CD4-positive, alpha-beta T cell treated with Interleukin-2 at 100 ng/mL for 4 hours (primary cell): ENCODE data around the gene BSG.
"Not testable (repeated sequence)": the region's sequence is repeated elsewhere in the genome, so short reads cannot be mapped to it uniquely, and the experiment has no call there.

Experiments used
- DNase-seq: peaks from one replicate; pipeline ENCODE4 v3.0.0-alpha.2; 2020; ENCODE audit warnings: low spot score

The BSG gene

DNA sequence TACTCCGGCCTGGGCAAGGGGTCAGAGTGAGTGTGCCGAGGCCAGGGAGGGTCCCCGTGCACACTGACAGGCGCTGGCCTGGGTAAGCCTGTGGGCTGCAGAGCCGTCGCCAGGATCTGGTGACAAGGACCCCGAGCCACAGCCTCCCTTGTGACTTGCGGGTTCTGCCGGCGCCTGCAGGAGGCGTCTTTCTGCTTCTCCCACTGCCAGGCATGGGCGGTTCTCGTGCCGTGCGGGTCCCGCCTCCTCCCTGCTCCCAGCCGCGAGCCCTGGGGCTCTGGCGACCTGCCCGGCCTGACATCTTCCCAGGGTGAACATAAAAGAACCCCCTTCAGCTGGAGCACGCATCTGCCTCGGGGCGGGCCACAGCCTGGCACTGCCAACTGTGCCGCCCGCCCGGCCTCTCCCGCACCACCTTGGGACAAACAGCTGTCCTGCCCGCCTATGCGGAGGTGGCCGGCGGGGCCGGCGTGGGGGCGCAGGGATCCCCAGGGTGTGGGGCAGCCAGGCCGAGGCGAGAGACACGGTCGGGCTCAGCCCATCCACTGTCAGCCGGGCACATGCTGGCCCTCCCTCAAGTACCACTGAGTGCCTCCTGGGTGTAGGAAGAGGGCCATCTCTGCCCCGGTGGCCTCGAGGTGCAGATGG, 15.8 kb downstream of the BSG start:
- DNase-seq = peak; percentile 65

DNA sequence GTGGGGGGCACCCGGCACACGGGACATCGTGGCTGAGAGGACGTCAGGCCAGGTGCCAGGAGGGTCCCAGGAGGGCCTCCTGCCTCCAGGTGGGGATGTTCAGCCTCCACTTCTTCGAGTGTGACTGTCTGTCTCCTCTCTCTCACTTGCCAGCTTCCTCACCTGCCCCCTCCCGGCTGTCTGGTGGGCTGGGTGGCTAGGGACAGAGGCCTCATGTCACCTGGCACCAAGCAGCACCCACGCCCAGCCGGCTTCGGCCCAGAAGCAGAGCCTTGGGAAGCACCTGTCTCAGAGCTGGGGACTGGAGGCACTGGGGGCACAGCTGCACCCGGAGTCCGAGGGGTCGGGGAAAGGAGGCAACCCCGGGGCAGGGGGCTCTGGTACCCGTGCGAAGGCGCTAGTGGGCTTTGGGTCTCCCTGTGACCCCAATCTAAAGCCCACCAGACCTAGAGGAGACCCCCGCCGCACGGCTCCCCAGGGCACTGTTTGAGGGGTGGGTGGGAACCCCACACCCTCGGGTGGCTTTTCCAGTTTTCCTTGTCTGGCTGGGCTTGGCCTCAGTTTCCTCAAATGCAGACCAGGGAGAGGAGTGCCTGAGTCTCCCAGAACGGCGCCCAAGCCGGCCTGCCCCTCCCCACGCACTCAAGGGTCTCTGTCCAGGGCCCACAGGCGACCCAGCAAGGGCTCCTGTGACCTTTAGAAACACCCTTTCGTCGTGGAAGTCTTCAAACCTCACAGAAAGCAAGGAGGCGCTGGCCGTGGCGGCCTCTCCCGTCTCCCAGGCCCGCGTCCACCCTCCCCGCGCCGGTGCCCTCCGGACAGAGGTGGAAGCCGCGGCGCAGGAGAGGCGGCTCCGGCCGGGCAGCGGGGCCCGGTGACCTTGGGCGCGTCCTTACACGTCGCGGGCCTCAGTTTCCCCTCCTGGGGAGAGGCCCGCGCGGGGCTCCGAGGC, 16.6 kb downstream of the BSG start:
- DNase-seq = no peak

DNA sequence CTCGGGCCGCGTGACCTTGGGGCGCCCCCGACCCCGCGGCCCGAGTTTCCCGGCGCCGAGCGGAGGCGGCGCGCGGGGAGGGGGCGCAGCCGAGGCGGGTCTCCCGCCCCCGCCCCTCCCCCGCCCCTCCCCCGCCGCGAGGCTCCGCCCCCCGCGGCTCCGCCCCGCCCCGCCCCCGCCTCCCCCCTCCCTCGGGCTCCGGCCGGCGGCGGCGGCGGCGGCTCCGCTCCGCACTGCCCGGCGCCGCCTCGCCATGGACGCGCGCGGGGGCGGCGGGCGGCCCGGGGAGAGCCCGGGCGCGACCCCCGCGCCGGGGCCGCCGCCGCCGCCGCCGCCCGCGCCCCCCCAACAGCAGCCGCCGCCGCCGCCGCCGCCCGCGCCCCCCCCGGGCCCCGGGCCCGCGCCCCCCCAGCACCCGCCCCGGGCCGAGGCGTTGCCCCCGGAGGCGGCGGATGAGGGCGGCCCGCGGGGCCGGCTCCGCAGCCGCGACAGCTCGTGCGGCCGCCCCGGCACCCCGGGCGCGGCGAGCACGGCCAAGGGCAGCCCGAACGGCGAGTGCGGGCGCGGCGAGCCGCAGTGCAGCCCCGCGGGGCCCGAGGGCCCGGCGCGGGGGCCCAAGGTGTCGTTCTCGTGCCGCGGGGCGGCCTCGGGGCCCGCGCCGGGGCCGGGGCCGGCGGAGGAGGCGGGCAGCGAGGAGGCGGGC, 17.4 kb downstream of the BSG start, which contains the start of gene HCN2:
HCN2 (plus strand) TSS at position 189 of the 703 bp plus-strand sequence; CDS start at position 254, 65 bp downstream.
- no peak for DNase-seq

DNA sequence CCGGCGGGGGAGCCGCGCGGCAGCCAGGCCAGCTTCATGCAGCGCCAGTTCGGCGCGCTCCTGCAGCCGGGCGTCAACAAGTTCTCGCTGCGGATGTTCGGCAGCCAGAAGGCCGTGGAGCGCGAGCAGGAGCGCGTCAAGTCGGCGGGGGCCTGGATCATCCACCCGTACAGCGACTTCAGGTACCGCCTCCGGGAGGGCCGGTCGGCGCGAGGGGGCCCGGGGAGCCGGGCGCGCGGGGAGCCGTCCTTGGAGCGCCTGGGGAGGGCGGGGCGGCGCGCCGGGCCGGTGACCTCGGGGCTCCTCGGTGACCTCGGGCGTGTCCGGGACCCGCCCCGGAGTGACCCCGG, 18.0 kb downstream of the BSG start:
- no peak for DNase-seq

DNA sequence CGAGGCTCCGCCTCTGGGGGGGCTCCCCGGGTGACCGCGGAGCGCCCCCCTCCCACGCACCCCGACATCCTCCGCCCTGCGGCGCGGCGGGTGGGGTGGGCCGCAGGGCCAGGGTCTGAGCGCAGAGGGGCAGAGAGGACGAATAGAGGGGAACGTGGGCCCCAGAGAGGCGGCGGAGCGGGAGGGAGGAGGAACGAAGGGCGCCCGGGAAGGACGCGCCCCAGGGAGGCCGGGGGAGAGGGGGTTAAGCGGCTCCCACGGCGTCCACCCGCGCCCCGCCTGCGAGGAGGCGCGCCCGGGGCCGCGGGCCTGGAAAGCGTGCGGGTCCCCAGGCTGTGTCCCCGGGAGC, 18.3 kb downstream of the BSG start:
- DNase-seq = no peak

DNA sequence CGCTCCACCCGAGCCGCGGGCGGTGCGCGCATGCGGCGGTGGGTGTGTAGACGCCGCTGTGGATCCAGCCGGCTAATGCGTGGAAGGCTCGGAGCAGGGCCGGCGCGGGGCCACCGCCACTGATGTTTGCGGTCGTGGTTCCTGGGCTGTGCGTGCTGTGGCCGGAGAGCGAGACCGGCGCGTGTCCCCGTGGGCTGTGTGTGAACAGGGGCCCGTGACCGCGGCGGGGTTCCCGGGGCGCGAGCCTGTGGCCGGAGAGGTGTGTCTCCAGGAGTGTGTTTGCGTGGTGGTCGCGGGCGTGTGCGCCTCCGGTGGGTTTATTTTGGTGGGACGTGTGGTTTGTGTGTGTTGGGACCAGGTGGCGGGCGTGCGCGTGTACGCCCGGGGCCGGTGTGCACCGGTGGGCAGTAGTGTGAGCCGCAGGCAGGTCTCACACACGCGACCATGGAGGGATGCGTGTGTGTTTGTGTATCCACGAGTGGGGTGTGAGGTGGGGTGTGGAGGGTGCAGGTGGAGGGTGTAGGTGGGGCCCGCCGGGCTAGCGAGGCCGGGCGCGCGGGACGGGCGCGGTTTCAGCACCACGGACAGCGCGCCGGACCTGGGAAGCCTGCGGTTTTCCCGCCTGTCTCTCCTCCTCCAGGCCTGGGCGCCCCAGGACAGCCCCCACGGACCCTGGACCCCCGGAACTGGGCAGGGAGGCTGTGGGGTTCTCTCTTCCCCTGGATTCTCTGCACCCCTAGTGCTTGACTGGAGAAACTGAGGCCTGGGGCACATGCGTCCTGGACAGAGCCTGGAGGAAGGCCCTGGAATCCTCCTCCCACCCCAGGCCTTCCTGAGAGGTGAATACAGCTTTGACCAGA, 18.9 kb downstream of the BSG start:
- no peak for DNase-seq

DNA sequence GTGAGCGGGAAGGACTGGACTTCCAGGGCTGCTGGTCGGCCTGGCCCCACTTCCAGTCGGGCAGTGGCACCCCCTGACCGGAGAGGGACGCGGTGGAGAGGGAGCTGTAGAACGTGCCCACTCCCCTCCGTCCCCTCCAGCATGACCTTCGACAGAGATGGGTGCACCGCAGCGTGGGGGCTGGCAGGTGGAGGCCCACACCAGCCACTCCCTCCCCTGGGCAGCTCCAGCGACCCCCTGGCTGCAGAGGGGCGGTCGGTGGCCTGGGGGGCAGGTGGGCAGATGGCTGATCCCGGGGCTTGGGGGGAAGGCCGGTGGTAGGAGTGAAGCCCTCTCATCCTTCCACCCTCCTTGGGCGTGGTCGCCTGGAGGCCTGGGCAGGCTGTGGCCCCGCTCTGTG, 19.7 kb downstream of the BSG start:
- DNase-seq = no peak

DNA sequence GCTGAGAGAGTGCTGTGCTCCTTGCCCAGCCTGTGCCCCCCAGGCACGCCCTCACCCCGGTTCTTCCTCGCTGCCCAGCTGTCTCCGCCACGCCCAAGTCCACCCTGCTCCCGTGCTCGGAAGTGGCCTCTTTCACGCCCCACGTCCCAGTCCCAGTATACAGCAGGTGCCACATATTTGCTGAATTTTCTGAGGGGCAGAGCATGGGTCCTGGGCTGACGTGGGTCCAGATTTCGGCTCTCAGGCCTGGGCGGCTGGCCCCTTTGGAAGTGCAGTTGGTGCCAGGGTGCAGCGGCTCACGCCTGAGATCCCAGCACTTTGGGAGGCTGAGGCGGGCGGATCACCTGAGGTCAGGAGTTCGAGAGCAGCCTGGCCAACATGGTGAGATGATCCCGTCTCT, 20.7 kb downstream of the BSG start:
- DNase-seq = no peak

DNA sequence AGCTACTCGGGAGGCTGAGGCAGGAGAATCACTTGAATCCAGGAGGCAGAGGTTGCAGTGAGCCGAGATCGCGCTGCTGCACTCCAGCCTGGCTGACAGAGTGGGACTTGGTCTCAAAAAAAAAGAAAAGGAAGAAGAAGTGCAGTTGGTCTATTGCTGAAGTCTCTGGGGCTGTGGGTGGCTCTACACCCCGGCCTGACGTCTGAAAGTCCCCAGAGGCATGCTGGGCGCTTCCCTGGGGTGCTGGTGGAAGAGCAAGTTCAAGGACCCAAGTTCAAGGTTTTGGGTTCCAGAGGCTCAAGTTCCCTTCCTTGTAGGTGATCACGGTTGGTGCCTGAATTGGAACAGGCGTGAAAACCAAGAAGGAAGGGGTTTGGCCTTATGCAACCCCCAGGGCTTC, 21.1 kb downstream of the BSG start:
- no peak for DNase-seq

DNA sequence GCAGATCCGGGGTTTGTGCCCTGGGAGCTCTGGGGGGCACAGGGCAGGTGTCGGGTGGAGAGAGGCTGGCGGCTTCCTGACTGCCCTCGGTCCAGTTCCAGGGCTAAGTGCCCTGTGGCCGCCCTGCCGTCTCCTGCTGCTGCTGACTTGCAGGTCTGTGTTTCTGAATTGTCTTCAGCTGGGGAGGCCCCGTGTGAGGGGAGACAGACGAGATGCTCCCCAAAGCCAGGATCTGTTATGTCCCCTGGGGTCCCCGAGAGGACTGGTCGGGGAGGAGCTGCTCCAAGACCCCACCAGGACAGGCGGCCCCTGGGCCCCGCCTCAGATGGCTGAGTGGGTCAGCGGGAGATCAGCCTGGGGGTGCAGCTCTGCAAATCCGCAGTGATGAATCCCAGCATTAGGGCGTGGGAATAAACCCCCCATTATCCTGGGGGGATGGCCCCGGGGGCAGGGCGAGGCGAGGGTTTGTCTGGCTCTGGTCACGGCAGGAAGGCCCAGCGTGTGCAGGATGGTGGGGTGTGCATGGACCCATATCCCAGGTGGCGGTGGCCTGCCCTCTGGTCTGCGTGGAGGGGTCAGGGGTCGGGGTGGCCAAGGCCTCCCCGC, 22.0 kb downstream of the BSG start:
- DNase-seq = no peak

DNA sequence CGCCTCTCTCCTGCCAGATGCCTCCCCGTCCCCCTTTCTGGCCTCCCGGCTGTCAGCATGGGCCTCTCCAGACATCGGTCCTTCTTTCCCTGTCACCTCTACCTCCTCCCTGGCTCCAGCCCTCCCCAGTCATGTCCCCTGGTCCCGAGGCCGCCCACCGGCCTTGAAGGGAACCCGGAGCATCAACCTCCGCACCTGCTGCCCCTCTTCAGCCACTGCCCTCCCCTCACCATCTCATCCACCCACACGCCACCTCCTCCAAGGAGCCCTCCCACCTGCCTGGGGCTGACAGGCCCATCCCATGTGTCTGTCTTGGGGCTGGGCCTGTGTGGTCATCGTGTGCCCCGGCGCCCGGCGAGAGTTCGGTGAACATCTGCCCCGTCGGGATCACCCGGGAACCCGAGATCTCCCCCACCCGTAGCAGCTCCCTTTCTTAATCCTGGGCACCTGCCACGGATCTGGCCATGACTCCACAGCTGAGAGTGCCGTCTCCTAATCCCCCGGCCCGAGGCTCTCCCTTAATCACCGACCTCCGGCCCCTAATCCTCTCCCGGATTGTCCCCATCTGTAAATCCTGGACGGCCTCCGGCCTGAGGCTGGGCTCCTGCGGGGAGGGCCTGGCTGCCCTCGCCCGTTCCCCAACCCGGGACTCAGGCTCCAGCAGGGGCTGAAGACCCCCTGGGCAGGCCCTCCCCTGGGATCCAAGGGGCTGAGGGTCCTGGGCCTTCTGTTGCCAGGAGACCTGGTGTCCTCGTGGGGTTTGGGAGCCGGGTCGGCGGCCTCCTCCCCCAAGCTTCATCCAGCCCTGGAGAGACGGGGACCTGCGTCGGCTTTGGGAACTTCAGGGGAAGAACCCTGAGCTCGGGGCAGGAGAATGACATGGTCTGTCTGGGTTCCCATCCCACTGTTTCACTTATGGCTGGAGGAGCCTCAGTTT, 23.2 kb downstream of the BSG start:
- no peak for DNase-seq

DNA sequence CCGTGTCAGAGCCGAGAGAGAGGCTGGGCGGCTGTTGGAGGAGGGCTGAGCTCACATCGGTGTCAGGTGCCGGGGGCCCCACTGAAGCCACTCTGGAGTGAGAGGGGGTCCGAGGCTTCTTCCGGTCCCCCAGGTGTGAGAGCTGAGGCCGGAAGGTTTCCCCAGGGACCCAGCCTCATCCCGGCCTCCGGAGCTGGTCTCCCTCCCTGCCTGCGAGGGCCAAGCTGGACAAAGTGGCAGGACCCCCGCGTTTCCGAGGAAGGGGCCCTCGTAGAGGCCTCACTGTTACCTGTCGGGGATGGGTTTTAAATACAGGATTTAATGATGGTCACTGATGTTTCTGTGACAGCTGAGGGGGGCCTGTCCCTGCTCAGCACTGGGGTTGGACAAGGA, 23.9 kb downstream of the BSG start:
- DNase-seq = no peak

DNA sequence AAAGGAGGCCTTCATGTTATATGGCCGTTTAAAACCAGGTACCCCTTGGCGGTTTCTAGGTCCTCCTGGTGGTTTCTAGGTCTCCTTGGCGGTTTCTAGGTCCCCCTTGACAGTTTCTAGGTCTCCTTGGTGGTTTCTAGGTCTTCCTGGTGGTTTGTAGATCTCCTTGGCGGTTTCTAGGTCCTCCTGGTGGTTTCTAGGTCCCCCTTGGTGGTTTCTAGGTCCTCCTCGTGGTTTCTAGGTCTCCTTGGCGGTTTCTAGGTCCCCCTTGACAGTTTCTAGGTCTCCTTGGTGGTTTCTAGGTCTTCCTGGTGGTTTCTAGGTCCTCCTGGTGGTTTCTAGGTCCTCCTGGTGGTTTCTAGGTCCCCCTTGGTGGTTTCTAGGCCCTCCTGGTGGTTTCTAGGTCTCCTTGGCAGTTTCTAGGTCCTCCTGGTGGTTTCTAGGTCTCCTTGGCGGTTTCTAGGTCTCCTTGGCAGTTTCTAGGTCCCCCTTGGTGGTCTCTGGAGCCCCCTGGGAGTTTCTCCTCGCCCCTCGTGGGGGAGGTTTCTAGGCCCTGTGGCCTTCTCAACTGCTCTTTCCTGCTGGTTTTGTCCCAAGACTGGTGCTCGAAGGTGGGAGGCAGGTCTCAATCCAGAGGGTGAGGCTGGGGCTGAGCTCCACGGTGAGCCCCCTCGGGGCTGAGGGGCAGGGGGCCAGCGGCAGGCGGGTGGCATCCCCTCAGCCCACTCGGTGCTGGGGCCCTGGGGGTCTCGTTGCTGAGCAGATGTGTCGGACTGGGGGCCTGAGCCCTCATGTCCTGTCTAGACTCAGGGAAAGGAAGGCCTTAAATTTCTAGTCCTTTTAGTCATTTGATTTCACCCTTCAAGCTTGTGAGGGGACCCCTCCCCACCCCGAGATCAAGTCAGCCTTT, 25.3 kb downstream of the BSG start:
- no peak for DNase-seq

DNA sequence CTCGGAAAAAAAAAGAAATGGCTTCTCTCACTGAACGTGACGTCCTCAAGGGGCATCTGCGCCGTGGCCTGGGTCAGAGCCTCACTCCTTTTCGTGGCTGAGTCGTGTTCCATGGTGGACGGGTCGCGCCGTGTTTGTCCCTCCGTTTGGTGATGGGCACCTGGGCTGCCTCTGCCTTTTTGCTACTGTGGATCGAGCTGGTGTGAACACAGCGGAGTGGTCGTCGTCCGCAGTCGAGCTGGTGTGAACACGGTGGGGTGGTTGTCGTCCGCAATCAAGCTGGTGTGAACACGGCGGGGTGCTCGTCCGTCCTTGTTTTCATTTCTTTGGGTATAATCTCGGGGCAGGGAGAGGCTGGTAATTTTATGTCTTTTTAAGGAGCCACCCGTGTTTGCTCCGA, 28.9 kb downstream of the BSG start:
- DNase-seq = no peak

DNA sequence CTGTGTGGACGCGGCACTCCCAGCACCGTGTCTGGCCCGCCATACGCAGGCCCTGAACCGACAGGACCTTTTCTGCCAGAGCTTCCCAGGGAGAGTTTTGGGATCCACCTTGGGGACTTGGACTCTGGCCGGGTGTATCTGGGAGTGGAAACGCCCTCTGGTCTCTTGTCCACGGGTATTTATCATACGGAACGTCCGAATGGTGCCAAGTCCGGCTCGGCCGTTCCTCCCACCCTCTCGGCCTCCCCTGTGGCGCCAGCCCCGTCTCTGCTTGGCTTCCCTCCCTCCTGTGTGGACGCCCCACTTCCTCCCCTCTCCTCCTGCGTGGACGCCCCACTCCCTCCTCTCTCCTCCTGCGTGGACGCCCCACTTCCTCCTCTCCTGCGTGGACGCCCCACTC, 29.4 kb downstream of the BSG start:
- no peak for DNase-seq

DNA sequence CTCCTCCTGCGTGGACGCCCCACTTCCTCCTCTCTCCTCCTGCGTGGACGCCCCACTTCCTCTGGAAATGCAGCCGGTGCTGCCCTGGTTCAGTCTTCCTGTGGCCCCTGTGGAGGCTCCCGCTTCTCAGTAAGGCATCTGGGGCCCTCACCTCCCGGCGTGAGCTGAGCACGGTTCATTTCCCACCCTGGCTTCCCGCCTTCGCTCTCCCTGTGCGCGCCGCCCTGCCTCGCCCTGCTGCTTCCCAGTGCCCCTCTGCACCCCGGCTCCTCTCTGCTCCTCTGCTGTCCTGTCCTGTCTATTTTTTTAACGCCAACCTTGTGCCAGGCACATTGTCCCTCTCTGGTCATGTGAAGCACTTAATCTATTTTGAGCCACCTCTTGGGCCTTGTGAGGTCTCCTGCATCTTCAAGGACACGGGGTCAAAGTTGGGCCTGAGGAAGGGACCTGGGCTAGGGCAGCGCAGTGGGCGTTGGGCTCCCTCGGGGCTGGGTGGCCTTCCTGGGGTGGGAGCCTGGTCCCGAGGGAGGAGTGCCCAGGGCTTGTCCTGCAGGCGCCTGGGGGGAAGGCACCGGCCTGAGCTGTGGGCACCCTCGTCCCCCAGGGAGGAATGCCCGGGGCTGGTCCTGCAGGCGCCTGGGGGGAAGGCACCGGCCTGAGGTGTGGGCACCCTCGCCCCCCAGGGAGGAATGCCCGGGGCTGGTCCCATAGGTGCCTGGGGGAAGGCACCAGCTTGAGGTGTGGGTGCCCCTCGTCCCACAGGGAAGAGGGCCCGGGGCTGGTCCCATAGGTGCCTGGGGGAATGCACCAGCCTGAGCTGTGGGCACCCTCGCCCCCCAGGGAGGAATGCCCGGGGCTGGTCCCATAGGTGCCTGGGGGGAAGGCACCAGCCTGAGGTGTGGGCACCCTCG, 30.2 kb downstream of the BSG start:
- no peak for DNase-seq

DNA sequence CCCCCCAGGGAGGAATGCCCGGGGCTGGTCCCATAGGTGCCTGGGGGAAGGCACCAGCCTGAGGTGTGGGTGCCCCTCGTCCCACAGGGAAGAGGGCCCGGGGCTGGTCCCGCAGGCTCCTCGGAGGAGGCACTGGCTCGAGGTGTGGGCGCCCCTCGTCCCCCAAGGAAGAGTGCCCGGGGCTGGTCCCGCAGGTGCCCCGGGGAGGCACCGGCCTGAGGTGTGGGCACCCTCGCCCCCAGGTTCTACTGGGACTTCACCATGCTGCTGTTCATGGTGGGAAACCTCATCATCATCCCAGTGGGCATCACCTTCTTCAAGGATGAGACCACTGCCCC, 30.9 kb downstream of the BSG start:
- not testable (repeated sequence) for DNase-seq

DNA sequence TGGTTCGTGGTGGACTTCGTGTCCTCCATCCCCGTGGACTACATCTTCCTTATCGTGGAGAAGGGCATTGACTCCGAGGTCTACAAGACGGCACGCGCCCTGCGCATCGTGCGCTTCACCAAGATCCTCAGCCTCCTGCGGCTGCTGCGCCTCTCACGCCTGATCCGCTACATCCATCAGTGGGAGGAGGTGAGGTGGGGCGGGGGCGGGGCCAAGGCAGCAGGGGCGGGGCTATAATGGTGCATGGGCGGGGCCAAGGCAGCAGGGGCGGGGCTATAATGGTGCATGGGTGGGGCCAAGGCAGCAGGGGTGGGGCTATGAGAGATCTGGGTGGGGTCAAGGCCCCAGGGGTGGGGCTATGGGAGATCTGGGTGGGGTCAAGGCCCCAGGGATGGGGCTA, 31.4 kb downstream of the BSG start:
- not testable (repeated sequence) for DNase-seq
